ENCODE data around the gene GNB1L.

The GNB1L gene

GRCh38 chr22:19893363-19893762 is 38.7 kb upstream of the GNB1L start:
- TF ChIP-seq CTCF (IDR thresholded peaks at IDR 0.05; ENCODE audit: control insufficient read depth, insufficient read depth, low read depth, low read length, missing control alignments) = no peak
- H3K4me3 ChIP-seq (ENCODE audit: control insufficient read depth, low read depth, low read length) = no peak overlapping the region
- no peak for DNase-seq (ENCODE audit: low read depth)

DNA sequence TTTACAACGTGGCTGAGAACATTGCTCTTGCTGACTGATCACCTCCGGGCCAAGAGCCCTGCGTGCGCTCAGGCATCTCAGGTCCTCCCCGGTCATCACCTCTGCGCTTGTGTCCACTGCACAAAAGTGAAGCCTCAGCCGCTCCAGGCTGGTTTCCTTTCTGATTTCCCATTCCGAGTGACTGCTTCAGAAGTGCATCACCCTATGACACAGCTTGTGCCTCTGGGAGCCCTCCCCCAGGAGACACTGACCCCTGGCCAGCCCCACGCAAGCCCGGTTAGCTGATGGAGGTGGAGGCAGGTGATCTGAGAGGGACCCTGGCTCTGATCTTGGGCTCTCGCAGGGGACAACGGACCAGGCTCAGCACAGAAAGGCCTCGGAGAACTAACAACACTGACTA is 38.3 kb upstream of the GNB1L start:
- no peak overlapping the region for H3K4me3 ChIP-seq (ENCODE audit: control insufficient read depth, low read depth, low read length)
- no peak for TF ChIP-seq CTCF (IDR thresholded peaks at IDR 0.05; ENCODE audit: control insufficient read depth, insufficient read depth, low read depth, low read length, missing control alignments)
- DNase-seq (ENCODE audit: low read depth) = no peak

DNA sequence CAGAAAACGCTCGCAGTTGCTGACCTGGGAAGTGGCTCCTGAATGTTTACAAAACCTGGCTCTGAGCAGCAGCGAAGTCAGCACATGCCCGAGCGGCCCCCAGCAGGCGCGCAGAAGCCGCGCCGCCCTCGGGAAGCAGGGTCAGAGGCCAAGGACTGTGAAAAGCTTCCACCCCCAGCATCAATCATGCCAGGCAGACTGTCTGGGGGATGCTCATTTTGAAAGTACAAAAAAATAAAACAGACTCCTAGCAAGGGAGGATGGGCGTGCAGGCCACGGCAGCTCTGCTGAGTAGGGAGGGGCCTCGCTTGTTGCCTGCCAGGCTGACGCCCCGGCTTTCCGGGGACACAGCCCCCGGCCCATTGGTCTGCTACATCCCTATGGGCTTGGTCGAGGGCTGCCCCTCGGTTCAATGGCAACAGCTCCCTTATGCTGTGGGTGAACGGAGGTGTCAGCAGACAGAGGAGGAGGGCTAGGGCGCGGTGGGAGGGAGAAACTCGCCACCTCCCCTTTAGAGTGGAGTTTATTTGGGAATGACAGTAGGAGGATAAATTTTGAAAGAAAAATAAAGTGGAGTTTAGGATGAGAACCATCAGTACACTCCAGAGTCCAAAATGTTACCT is 37.7 kb upstream of the GNB1L start:
- no peak for DNase-seq (ENCODE audit: low read depth)
- no peak for TF ChIP-seq CTCF (IDR thresholded peaks at IDR 0.05; ENCODE audit: control insufficient read depth, insufficient read depth, low read depth, low read length, missing control alignments)
- H3K4me3 ChIP-seq (ENCODE audit: control insufficient read depth, low read depth, low read length) = no peak overlapping the region

DNA sequence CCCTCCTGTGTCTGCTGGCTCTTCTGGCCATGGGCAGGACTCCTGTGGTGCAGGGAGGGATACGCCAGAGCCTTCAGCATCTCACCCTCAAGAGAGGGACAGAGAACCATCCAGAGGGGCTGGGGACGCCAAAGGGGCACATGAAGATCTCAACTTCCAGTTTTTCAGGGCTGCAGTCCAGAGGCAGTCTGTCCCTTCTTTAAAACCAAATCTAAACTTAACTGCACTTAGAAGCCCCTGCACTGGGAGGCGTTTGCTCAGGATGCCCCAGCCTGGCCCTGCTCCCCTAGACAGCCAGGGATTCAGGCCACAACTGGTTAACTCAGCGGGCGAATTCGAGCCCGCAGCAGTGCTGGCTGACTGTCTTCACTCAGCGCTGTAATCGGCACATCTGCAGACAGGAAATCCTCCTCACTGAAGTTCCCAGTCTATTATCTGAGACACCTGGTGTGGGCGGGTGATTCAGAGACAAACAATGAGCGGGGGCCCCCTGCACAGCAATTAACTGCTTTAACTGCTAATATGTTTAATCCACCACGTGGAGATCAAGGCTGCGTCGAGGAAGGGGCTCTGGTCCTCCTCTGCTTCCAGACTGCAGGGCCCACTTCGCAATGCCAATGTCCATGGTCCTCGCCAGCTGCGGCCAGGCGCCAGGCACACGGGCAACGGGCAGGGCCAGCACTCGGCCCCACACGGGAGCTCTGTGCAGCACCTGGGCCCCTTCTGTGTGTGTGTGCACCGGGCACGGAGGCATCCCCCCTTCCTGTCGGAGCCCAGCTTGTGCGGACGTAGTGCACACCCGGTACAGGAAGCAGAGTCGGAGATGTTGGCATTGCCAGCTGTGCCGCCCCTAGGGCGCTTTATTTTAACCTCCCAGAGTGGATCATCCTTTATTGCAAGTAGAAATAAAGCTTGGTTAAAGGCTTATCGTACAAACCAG is 36.9 kb upstream of the GNB1L start:
- no peak for TF ChIP-seq CTCF (IDR thresholded peaks at IDR 0.05; ENCODE audit: control insufficient read depth, insufficient read depth, low read depth, low read length, missing control alignments)
- DNase-seq (ENCODE audit: low read depth) = no peak
- no peak overlapping the region for H3K4me3 ChIP-seq (ENCODE audit: control insufficient read depth, low read depth, low read length)

DNA sequence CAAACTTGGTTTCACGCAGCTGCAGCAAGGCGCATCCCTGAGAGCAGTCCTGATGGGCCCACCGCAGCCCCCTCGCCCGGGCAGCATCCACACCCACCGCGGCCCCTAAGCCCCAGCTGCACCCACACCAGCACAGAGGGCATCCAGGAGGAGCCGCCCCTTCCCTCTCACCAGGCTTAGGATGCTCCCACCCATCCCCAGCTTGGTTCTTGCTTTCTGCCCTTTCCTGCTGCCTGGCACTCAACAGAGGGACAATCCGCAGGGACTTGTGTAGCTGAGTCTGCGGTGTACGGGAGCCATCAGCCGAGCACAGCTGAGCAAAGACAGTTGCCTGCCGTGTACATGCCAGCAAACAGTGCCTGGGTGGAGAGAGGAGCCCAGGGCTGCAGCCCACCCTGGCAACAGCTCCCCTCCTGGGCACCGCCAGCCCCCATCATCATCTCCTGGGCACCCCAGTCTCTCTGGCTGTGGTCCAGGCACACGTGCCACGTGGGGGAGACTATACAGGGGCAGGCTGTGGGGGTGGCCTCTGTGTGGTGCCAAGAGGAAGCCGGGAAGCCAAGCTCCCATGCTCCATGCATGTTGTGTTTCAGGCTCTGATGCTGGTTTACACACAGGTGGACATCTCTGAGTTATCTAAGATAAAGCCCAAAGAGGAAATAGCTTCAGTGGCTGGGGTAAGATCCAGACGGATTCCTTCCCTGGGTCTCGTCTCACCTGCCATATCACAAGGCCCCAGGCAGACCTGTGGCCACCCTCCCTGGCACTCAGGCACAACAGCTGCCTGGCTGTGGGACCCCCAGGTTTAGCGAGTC is 36.0 kb upstream of the GNB1L start:
- no peak for DNase-seq (ENCODE audit: low read depth)
- no peak for TF ChIP-seq CTCF (IDR thresholded peaks at IDR 0.05; ENCODE audit: control insufficient read depth, insufficient read depth, low read depth, low read length, missing control alignments)
- no peak overlapping the region for H3K4me3 ChIP-seq (ENCODE audit: control insufficient read depth, low read depth, low read length)

DNA sequence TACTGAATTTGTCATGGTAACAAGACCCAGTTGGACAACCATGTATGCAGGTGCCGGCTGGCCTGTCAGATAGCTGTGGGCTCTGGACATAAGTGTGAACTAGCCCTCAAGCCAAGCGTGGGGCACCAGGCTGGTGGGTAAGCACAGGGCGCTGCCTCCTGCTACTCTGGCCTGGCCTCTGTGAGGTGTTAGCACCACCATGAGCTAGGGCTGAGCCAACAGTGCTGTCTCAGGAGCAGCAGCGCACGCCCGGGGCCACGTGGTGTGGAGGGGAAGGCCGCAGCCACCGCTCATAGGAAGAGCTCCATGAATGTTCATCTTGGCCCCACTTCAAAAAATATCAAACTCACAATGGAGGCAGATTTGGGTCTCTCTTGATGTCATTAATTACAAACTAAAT is 35.3 kb upstream of the GNB1L start:
- no peak overlapping the region for H3K4me3 ChIP-seq (ENCODE audit: control insufficient read depth, low read depth, low read length)
- TF ChIP-seq CTCF (IDR thresholded peaks at IDR 0.05; ENCODE audit: control insufficient read depth, insufficient read depth, low read depth, low read length, missing control alignments) = no peak
- DNase-seq (ENCODE audit: low read depth) = no peak
